ENCODE results near the gene PITPNB.

Gene PITPNB

GRCh38 chr22:27866135-27867084, 52.6 kb downstream of the PITPNB start:
- Histone ChIP-seq H4K20me1 (ENCODE audit: insufficient read depth, low read length) (peaks cover 14% of the 10 kb centered on the region; the same call in 1 of the 2 replicates), H3K27me3 (ENCODE audit: insufficient read depth, low read length, poor library complexity) (no peaks in the 10 kb centered on the region), H2AFZ (ENCODE audit: low read depth, low read length) (no peak overlapping the region), H3K9me3 (ENCODE audit: insufficient read depth, low read length, severe bottlenecking) (no peaks in the 10 kb centered on the region), H3K79me2 (ENCODE audit: insufficient read depth, low read length) (peaks cover 55% of the 10 kb centered on the region), H3K4me2 (ENCODE audit: insufficient read depth, low read length) (no peak overlapping the region), H3K4me3 (ENCODE audit: low read depth in 1 of 2, low read length in 2 of 2) (no peak overlapping the region), H3K9ac (ENCODE audit: low read depth, low read length) (no peak overlapping the region), H3K4me1 (ENCODE audit: insufficient read depth, low read length) (no peaks in the 10 kb centered on the region), H3K36me3 (ENCODE audit: insufficient read depth, low read length) (peaks cover 90% of the 10 kb centered on the region), H3K27ac (ENCODE audit: low read length) (no peak overlapping the region)
- DNase-seq (no peak), ATAC-seq (ENCODE audit: insufficient read depth, low read depth) (no peak)
- TF ChIP-seq, protein P1, sequence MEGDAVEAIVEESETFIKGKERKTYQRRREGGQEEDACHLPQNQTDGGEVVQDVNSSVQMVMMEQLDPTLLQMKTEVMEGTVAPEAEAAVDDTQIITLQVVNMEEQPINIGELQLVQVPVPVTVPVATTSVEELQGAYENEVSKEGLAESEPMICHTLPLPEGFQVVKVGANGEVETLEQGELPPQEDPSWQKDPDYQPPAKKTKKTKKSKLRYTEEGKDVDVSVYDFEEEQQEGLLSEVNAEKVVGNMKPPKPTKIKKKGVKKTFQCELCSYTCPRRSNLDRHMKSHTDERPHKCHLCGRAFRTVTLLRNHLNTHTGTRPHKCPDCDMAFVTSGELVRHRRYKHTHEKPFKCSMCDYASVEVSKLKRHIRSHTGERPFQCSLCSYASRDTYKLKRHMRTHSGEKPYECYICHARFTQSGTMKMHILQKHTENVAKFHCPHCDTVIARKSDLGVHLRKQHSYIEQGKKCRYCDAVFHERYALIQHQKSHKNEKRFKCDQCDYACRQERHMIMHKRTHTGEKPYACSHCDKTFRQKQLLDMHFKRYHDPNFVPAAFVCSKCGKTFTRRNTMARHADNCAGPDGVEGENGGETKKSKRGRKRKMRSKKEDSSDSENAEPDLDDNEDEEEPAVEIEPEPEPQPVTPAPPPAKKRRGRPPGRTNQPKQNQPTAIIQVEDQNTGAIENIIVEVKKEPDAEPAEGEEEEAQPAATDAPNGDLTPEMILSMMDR (IDR thresholded peaks at IDR 0.05; ENCODE audit: borderline replicate concordance, extremely low read depth, low read length, poor library complexity, severe bottlenecking): no peak
- no peak for TF ChIP-seq EZH2 (IDR thresholded peaks at IDR 0.05; ENCODE audit: borderline replicate concordance, low read depth, low read length, severe bottlenecking)

- Histone ChIP-seq H3K9ac (ENCODE audit: low read depth, low read length) (no peak overlapping the region), H3K4me2 (ENCODE audit: insufficient read depth, low read length) (no peak overlapping the region), H3K9me3 (ENCODE audit: insufficient read depth, low read length, severe bottlenecking) (no peaks in the 10 kb centered on the region), H3K4me1 (ENCODE audit: insufficient read depth, low read length) (no peaks in the 10 kb centered on the region), H3K36me3 (ENCODE audit: insufficient read depth, low read length) (peaks cover 88% of the 10 kb centered on the region), H3K79me2 (ENCODE audit: insufficient read depth, low read length) (peaks cover 50% of the 10 kb centered on the region), H2AFZ (ENCODE audit: low read depth, low read length) (no peak overlapping the region), H3K4me3 (ENCODE audit: low read depth in 1 of 2, low read length in 2 of 2) (no peak overlapping the region), H4K20me1 (ENCODE audit: insufficient read depth, low read length) (peaks cover 13% of the 10 kb centered on the region; the same call in 1 of the 2 replicates), H3K27me3 (ENCODE audit: insufficient read depth, low read length, poor library complexity) (no peaks in the 10 kb centered on the region), H3K27ac (ENCODE audit: low read length) (no peak overlapping the region)
- DNase-seq (no peak), ATAC-seq (ENCODE audit: insufficient read depth, low read depth) (no peak)
- TF ChIP-seq EZH2 (IDR thresholded peaks at IDR 0.05; ENCODE audit: borderline replicate concordance, low read depth, low read length, severe bottlenecking): no peak
- TF ChIP-seq, protein P1 (IDR thresholded peaks at IDR 0.05; ENCODE audit: borderline replicate concordance, extremely low read depth, low read length, poor library complexity, severe bottlenecking): no peak
Observed at GRCh38 chr22:27865496-27865895, 53.6 kb downstream of the PITPNB start.

- DNase-seq (no peak), ATAC-seq (ENCODE audit: insufficient read depth, low read depth) (no peak)
- H3K27ac ChIP-seq (ENCODE audit: low read length): no peak overlapping the region
- H3K9ac ChIP-seq (ENCODE audit: low read depth, low read length): no peak overlapping the region
- peaks cover 89% of the 10 kb centered on the region for H3K36me3 ChIP-seq (ENCODE audit: insufficient read depth, low read length)
- TF ChIP-seq, protein P1 (IDR thresholded peaks at IDR 0.05; ENCODE audit: borderline replicate concordance, extremely low read depth, low read length, poor library complexity, severe bottlenecking): no peak
- no peak for TF ChIP-seq EZH2 (IDR thresholded peaks at IDR 0.05; ENCODE audit: borderline replicate concordance, low read depth, low read length, severe bottlenecking)
- no peak overlapping the region for H2AFZ ChIP-seq (ENCODE audit: low read depth, low read length)
- peaks cover 4% of the 10 kb centered on the region; the same call in 1 of the 2 replicates for H4K20me1 ChIP-seq (ENCODE audit: insufficient read depth, low read length)
- H3K4me3 ChIP-seq (ENCODE audit: low read depth in 1 of 2, low read length in 2 of 2): no peak overlapping the region
- H3K27me3 ChIP-seq (ENCODE audit: insufficient read depth, low read length, poor library complexity): no peaks in the 10 kb centered on the region
- H3K4me2 ChIP-seq (ENCODE audit: insufficient read depth, low read length): no peak overlapping the region
- no peaks in the 10 kb centered on the region for H3K9me3 ChIP-seq (ENCODE audit: insufficient read depth, low read length, severe bottlenecking)
- H3K4me1 ChIP-seq (ENCODE audit: insufficient read depth, low read length): no peaks in the 10 kb centered on the region
- peaks cover 32% of the 10 kb centered on the region for H3K79me2 ChIP-seq (ENCODE audit: insufficient read depth, low read length)
Observed at GRCh38 chr22:27863556-27863955, 55.5 kb downstream of the PITPNB start.

All from DND-41 (cell line).